OCI-LY1 (cell line): ENCODE data around the gene SPTSSA.

ENCODE experiments used
- H2AFZ ChIP-seq: fragments of 200-600 bp; sonication (generic), shearing (Covaris generic); 2 replicates; pipeline ENCODE4 v1.6.0; 2014; ENCODE audit warnings: antibody characterized with exemption, mild to moderate bottlenecking, low read length
- H3F3A ChIP-seq: fragments of 200-600 bp; sonication (generic), shearing (Covaris generic); 2 replicates; pipeline ENCODE4 v1.6.0; 2014; ENCODE audit warnings: mild to moderate bottlenecking, antibody characterized with exemption, low read length, moderate library complexity; ENCODE audit not compliant: insufficient read depth
- H3K27ac ChIP-seq: fragments of 200-600 bp; sonication (generic); 2 replicates; pipeline ENCODE4 v1.5.1; 2014; ENCODE audit warnings: low read length, mixed run types, mild to moderate bottlenecking, low read depth; ENCODE audit not compliant: poor library complexity, severe bottlenecking
- H3K27me3 ChIP-seq: fragments of 200-600 bp; sonication (generic); 2 replicates; pipeline ENCODE4 v1.6.0; 2014; ENCODE audit warnings: antibody characterized with exemption, mild to moderate bottlenecking, low read length, moderate library complexity; ENCODE audit not compliant: insufficient read depth
- H3K36me3 ChIP-seq: fragments of 200-600 bp; sonication (generic); 2 replicates; pipeline ENCODE4 v1.6.1; 2014; ENCODE audit warnings: mild to moderate bottlenecking, antibody characterized with exemption, low read length, moderate library complexity, mixed read lengths; ENCODE audit not compliant: insufficient read depth
- H3K4me1 ChIP-seq: fragments of 200-600 bp; sonication (generic); 2 replicates; pipeline ENCODE4 v1.5.1; 2014; ENCODE audit warnings: mild to moderate bottlenecking, low read length, moderate library complexity; ENCODE audit not compliant: insufficient read depth, severe bottlenecking
- H3K4me2 ChIP-seq: fragments of 200-600 bp; sonication (generic), shearing (Covaris generic); 2 replicates; pipeline ENCODE4 v1.6.1; 2014; ENCODE audit warnings: low read length
- H3K4me3 ChIP-seq: fragments of 200-600 bp; sonication (generic); 2 replicates; pipeline ENCODE4 v1.5.1; 2014; ENCODE audit warnings: low read length, low read depth, mild to moderate bottlenecking, mixed read lengths; ENCODE audit not compliant: poor library complexity, severe bottlenecking
- H3K79me2 ChIP-seq: fragments of 200-600 bp; shearing (Covaris generic); 2 replicates; pipeline ENCODE4 v1.6.1; 2016; ENCODE audit warnings: mixed run types, low read length, mixed read lengths; ENCODE audit not compliant: insufficient read depth
- H3K9ac ChIP-seq: fragments of 200-600 bp; sonication (generic), shearing (Covaris generic); 2 replicates; pipeline ENCODE4 v1.6.1; 2014; ENCODE audit warnings: mild to moderate bottlenecking, low read length, mixed read lengths
- H3K9me2 ChIP-seq: fragments of 200-600 bp; sonication (generic), shearing (Covaris generic); 2 replicates; pipeline ENCODE4 v1.6.1; 2014; ENCODE audit warnings: low read depth, mild to moderate bottlenecking, low read length, mixed read lengths
- H3K9me3 ChIP-seq: fragments of 200-600 bp; shearing (Covaris generic); 2 replicates; pipeline ENCODE4 v1.6.1; 2014; ENCODE audit warnings: low read length, mixed read lengths
- H4K20me1 ChIP-seq: fragments of 200-600 bp; sonication (generic), shearing (Covaris generic); 2 replicates; pipeline ENCODE4 v1.6.0; 2016; ENCODE audit warnings: mild to moderate bottlenecking, low read length; ENCODE audit not compliant: insufficient read depth
- EZH2 ChIP-seq: fragments of 200-600 bp; sonication (generic), shearing (Covaris generic); IDR thresholded peaks from 2 replicates; pipeline ENCODE4 v1.8.0; 2017; ENCODE audit warnings: borderline replicate concordance, mixed run types, mild to moderate bottlenecking, antibody characterized with exemption, low read length, moderate library complexity, mixed read lengths
- TF ChIP-seq, protein P1 (sequence below): fragments of 200-600 bp; sonication (generic), shearing (Covaris generic); IDR thresholded peaks from 2 replicates; pipeline ENCODE4 v1.5.1; 2017; ENCODE audit warnings: mild to moderate bottlenecking, antibody characterized with exemption, low read length, moderate library complexity, mixed read lengths

Gene SPTSSA

DNA sequence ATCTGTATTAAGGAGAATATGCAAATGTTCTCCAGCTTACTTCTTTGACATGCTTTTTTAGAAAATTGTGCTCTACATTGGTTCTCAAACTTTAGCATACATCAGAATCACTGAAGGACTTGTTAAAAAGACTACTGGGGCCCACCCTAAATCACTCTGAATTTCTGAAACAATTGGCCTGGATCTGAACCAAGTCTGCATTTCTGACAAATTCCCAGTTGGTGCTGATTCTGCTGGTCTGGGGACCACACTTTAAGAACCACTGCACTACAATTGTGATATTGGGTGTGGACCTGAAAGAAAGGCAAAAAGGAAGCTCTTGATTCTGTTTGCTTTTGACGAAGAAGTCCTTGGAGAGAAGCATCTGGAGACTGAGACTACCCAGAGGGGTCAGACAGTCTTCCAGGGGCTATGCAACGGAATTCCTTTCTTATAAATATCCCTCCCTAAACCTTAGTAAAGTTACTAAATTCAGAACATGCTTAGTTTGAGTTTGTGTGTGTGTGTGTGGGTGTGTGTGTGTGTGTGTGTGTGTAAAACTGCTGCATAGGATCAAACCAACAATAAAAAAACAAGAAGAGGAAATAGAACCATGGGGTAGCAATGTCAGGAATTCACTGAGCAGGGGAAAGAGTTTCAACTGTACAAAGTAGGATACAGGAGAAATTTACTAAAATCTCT lies 40.6 kb upstream of the SPTSSA start:
- no peaks in the 10 kb centered on the region for H3K36me3 ChIP-seq
- no peak overlapping the region for H3K4me3 ChIP-seq
- no peak overlapping the region for H3K4me2 ChIP-seq
- H3K27ac ChIP-seq, result no peak overlapping the region
- H3K79me2 ChIP-seq, result no peaks in the 10 kb centered on the region
- no peaks in the 10 kb centered on the region for H3K9me3 ChIP-seq
- H3K27me3 ChIP-seq, result no peaks in the 10 kb centered on the region
- no peaks in the 10 kb centered on the region for H3K9me2 ChIP-seq
- no peak for TF ChIP-seq EZH2
- TF ChIP-seq, protein P1, sequence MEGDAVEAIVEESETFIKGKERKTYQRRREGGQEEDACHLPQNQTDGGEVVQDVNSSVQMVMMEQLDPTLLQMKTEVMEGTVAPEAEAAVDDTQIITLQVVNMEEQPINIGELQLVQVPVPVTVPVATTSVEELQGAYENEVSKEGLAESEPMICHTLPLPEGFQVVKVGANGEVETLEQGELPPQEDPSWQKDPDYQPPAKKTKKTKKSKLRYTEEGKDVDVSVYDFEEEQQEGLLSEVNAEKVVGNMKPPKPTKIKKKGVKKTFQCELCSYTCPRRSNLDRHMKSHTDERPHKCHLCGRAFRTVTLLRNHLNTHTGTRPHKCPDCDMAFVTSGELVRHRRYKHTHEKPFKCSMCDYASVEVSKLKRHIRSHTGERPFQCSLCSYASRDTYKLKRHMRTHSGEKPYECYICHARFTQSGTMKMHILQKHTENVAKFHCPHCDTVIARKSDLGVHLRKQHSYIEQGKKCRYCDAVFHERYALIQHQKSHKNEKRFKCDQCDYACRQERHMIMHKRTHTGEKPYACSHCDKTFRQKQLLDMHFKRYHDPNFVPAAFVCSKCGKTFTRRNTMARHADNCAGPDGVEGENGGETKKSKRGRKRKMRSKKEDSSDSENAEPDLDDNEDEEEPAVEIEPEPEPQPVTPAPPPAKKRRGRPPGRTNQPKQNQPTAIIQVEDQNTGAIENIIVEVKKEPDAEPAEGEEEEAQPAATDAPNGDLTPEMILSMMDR, result no peak
- no peaks in the 10 kb centered on the region for H4K20me1 ChIP-seq
- H2AFZ ChIP-seq, result no peak overlapping the region
- H3F3A ChIP-seq, result no peaks in the 10 kb centered on the region
- no peak overlapping the region for H3K9ac ChIP-seq
- H3K4me1 ChIP-seq, result no peaks in the 10 kb centered on the region

DNA sequence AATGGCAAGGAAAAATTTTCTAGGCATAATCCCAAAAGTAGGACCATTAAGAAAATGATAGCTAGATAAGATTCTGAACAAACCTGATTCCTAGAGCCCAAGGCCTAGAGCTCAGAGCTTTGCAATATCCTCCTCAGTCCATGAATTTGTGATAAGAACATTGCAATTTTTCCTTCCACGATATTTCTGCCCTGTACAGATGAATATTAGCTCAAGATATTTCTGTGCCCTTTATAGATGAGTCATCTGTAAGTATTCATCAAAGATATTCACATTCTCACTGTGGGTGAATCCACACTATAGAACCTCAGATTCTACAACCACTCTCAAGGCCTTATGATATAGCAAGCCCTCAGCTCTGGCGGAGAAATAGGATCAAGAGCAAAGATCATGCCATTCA lies 40.0 kb upstream of the SPTSSA start:
- H3K79me2 ChIP-seq, result no peaks in the 10 kb centered on the region
- H3K9me3 ChIP-seq, result no peaks in the 10 kb centered on the region
- no peaks in the 10 kb centered on the region for H4K20me1 ChIP-seq
- H3K36me3 ChIP-seq, result no peaks in the 10 kb centered on the region
- no peaks in the 10 kb centered on the region for H3K4me1 ChIP-seq
- TF ChIP-seq EZH2, result no peak
- TF ChIP-seq, protein P1, result no peak
- no peak overlapping the region for H3K27ac ChIP-seq
- H2AFZ ChIP-seq, result no peak overlapping the region
- no peaks in the 10 kb centered on the region for H3K27me3 ChIP-seq
- no peaks in the 10 kb centered on the region for H3K9me2 ChIP-seq
- no peak overlapping the region for H3K4me2 ChIP-seq
- no peak overlapping the region for H3K4me3 ChIP-seq
- no peak overlapping the region for H3K9ac ChIP-seq
- no peaks in the 10 kb centered on the region for H3F3A ChIP-seq

DNA sequence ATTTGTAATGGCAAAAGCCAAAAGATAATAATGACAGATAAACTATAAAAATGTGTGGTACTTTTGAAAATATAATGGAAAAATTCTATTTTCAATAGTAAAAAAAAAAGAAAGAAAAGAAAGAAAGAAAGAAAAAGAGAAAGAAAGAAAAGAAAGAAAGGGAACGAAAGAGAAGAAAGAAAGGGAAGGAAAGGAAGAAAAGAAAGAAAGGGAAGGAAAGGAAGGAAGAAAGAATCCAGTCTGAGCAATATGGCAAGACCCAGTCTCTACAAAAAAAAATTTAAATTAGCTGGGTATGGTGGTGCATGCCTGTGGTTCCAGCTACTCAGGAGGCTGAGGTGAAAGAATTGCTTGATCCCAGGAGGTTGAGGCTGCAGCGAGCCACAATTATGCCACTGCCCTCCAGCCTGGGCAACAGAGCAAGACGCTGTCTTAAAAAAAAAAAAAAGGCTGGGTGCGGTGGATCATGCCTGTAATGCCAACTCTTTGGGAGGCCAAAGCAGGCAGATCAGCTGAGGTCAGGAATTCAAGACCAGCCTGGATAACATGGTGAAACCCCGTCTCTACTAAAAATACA lies 39.1 kb upstream of the SPTSSA start:
- Histone ChIP-seq H3K27me3 (no peaks in the 10 kb centered on the region), H3K27ac (no peak overlapping the region), H3K4me1 (no peaks in the 10 kb centered on the region), H3K9ac (no peak overlapping the region), H3K36me3 (no peaks in the 10 kb centered on the region), H3K4me3 (no peak overlapping the region), H4K20me1 (no peaks in the 10 kb centered on the region), H2AFZ (no peak overlapping the region), H3K79me2 (no peaks in the 10 kb centered on the region), H3K9me3 (no peaks in the 10 kb centered on the region), H3K4me2 (no peak overlapping the region), H3F3A (no peaks in the 10 kb centered on the region), H3K9me2 (no peaks in the 10 kb centered on the region)
- TF ChIP-seq EZH2, result no peak
- TF ChIP-seq, protein P1, result no peak
